Measurements from ENCODE around the gene CORO7.

DNA sequence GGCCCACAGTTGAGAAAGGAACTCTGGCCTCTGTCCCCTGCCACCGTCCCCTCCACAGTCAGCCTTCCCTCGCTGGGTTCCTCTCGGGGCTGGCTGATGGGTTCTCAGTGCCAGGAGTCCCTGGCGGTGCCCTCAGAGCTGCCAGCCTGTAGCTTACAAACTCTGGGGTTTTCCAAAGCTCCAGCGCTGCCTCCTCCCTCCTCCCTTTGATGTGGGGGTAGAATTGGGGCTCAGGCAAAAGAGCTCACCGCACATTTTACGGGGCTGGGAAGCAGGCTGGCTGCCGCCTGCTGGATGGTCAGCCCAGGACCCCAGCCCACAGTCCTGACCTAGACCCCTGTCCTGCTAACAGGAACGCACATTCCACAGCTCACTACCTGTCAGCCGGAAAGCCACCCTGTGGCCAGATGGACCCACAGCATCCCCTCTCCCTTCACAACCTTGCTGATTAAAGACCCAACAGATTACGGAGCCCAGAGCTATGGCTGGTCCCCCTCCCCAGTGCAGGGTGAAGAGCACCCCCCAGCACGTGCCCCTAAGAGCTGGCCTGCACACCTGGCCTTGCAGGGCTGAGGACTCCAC lies 38.7 kb downstream of the CORO7 start:
- no peak for TF ChIP-seq GABPA (IDR thresholded peaks at IDR 0.05; ENCODE audit: low read depth)
- no peak for TF ChIP-seq CTCF (IDR thresholded peaks at IDR 0.05)
- no peak for TF ChIP-seq RCOR1 (IDR thresholded peaks at IDR 0.05; ENCODE audit: low read length)
- TF ChIP-seq MAX (IDR thresholded peaks at IDR 0.05; ENCODE audit: low read depth): no peak
- no peak for TF ChIP-seq TCF12 (IDR thresholded peaks at IDR 0.05)
- no peak for TF ChIP-seq POLR2AphosphoS5 (IDR thresholded peaks at IDR 0.05; ENCODE audit: low read depth, low read length)
- TF ChIP-seq ELF1 (IDR thresholded peaks at IDR 0.05): no peak
- TF ChIP-seq MXI1 (IDR thresholded peaks at IDR 0.05; ENCODE audit: low read depth, low read length): no peak
- TF ChIP-seq FOXM1 (IDR thresholded peaks at IDR 0.05; ENCODE audit: low read depth): no peak
- TF ChIP-seq NFIC (IDR thresholded peaks at IDR 0.05; ENCODE audit: borderline replicate concordance): no peak
- TF ChIP-seq RFX5 (IDR thresholded peaks at IDR 0.05; ENCODE audit: low read length): no peak
- no peak for TF ChIP-seq USF2 (IDR thresholded peaks at IDR 0.05; ENCODE audit: borderline replicate concordance, low read depth, low read length)
- TF ChIP-seq FOSL2 (IDR thresholded peaks at IDR 0.05; ENCODE audit: borderline replicate concordance, low read depth): no peak

Data from SK-N-SH (cell line).